ENCODE measurements around the gene OMA1. TPM values are rescaled to one million over a fixed set of nuclear protein-coding genes. Genes with fewer than 3 reads are reported as not detected.

The OMA1 gene
- polyA plus RNA-seq, 1 donor from 2014 or later: 11.0 TPM

DNA sequence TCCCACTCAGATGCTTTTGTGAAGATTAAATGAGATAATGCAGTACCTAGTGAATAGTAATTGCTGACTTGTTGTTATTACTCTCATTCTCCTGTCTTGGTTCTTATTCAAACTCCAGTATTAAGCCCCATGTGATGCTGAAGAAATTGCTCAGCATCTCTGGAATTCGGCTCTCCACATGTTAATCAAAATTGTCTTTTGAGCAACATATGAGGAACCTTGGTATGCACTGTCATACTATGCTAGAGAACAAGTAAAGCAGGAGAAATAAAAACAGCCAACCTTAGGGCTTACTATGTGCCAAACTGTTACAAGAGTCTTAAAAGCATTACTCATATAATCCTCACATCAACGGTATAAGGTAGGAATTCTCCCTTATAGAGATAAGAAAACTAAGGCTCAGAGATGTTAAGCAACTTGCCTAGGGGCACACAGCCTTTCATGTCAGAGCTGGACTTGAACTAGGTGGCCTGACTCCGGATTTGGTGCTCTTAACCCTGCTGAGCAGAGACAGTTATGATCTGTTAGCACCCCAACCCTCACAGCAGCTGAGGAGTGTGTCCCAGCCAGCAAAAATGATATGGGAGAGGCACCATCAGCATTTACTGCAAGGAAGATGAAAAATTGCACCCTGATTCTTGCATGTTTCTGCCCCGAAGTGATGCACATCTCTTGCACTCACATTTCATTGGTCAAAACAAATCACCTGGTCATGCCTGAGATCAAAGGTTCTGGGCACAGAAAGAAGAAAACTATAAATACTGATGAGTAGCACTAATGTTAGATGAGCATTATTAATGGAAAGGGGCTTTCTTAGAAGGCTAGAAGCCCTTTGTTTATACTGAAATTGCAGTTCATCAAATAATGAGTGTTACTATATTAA is 102.3 kb downstream of the OMA1 start:
- Histone ChIP-seq H3K4me3 (ENCODE audit: low read length) (no peak overlapping the region), H3K9me3 (ENCODE audit: low read length) (no peaks in the 10 kb centered on the region), H3K36me3 (ENCODE audit: insufficient read depth, low read length) (no peaks in the 10 kb centered on the region), H3F3A (ENCODE audit: insufficient read depth, low read length, poor library complexity, severe bottlenecking) (no peaks in the 10 kb centered on the region), H2AFZ (ENCODE audit: low read depth, low read length) (no peak overlapping the region), H3K27me3 (ENCODE audit: insufficient read depth, low read depth, low read length) (no peaks in the 10 kb centered on the region), H3K79me2 (replicated peaks; ENCODE audit: insufficient read depth, low read length) (no peaks in the 10 kb centered on the region), H3K9me2 (ENCODE audit: insufficient read depth, low read length) (no peaks in the 10 kb centered on the region), H3K4me2 (ENCODE audit: low read length) (no peak overlapping the region), H3K9ac (ENCODE audit: low read length) (no peak overlapping the region), H4K20me1 (ENCODE audit: insufficient read depth) (no peaks in the 10 kb centered on the region), H3K27ac (ENCODE audit: low read length) (no peak overlapping the region)
- TF ChIP-seq MXI1 (conservative IDR thresholded peaks at IDR 0.05; ENCODE audit: poor library complexity, severe bottlenecking) (no peak), RAD21 (conservative IDR thresholded peaks at IDR 0.05) (no peak), POLR2AphosphoS5 (IDR thresholded peaks at IDR 0.05) (no peak), EZH2 (IDR thresholded peaks at IDR 0.05; ENCODE audit: borderline replicate concordance, insufficient read depth, low read length, poor library complexity, severe bottlenecking) (no peak), EP300 (conservative IDR thresholded peaks at IDR 0.05; ENCODE audit: poor library complexity, severe bottlenecking) (no peak), TAF1 (IDR thresholded peaks at IDR 0.05; ENCODE audit: low read depth) (no peak), SMC3 (conservative IDR thresholded peaks at IDR 0.05; ENCODE audit: poor library complexity) (no peak)
- TF ChIP-seq, protein P1, sequence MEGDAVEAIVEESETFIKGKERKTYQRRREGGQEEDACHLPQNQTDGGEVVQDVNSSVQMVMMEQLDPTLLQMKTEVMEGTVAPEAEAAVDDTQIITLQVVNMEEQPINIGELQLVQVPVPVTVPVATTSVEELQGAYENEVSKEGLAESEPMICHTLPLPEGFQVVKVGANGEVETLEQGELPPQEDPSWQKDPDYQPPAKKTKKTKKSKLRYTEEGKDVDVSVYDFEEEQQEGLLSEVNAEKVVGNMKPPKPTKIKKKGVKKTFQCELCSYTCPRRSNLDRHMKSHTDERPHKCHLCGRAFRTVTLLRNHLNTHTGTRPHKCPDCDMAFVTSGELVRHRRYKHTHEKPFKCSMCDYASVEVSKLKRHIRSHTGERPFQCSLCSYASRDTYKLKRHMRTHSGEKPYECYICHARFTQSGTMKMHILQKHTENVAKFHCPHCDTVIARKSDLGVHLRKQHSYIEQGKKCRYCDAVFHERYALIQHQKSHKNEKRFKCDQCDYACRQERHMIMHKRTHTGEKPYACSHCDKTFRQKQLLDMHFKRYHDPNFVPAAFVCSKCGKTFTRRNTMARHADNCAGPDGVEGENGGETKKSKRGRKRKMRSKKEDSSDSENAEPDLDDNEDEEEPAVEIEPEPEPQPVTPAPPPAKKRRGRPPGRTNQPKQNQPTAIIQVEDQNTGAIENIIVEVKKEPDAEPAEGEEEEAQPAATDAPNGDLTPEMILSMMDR (IDR thresholded peaks at IDR 0.05; ENCODE audit: poor library complexity, severe bottlenecking): no peak
- TF ChIP-seq, protein P2, sequence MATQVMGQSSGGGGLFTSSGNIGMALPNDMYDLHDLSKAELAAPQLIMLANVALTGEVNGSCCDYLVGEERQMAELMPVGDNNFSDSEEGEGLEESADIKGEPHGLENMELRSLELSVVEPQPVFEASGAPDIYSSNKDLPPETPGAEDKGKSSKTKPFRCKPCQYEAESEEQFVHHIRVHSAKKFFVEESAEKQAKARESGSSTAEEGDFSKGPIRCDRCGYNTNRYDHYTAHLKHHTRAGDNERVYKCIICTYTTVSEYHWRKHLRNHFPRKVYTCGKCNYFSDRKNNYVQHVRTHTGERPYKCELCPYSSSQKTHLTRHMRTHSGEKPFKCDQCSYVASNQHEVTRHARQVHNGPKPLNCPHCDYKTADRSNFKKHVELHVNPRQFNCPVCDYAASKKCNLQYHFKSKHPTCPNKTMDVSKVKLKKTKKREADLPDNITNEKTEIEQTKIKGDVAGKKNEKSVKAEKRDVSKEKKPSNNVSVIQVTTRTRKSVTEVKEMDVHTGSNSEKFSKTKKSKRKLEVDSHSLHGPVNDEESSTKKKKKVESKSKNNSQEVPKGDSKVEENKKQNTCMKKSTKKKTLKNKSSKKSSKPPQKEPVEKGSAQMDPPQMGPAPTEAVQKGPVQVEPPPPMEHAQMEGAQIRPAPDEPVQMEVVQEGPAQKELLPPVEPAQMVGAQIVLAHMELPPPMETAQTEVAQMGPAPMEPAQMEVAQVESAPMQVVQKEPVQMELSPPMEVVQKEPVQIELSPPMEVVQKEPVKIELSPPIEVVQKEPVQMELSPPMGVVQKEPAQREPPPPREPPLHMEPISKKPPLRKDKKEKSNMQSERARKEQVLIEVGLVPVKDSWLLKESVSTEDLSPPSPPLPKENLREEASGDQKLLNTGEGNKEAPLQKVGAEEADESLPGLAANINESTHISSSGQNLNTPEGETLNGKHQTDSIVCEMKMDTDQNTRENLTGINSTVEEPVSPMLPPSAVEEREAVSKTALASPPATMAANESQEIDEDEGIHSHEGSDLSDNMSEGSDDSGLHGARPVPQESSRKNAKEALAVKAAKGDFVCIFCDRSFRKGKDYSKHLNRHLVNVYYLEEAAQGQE (IDR thresholded peaks at IDR 0.05; ENCODE audit: borderline replicate concordance): no peak

DNA sequence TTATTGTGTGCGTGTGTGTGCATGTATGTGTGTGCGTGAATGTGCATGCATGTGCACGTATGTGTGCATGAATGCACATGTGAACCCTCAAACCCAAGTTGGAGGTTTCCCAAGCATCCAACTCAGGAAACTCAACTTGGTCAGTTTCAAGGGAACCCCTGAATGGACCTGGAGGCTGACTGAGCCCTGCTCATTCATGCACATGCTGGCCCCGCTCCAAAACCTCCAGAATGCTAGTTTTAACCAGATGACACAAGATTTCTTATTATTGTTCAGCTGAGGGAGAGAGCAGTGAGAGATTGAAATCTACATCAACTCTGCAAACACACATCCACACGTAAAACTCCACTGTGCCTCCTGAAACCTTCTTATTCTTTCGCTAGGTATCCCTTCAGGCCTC is 104.4 kb downstream of the OMA1 start:
- no peaks in the 10 kb centered on the region for H3K36me3 ChIP-seq (ENCODE audit: insufficient read depth, low read length)
- no peak overlapping the region for H2AFZ ChIP-seq (ENCODE audit: low read depth, low read length)
- H3K9me2 ChIP-seq (ENCODE audit: insufficient read depth, low read length): no peaks in the 10 kb centered on the region
- no peaks in the 10 kb centered on the region for H3F3A ChIP-seq (ENCODE audit: insufficient read depth, low read length, poor library complexity, severe bottlenecking)
- no peaks in the 10 kb centered on the region for H3K79me2 ChIP-seq (replicated peaks; ENCODE audit: insufficient read depth, low read length)
- H3K27ac ChIP-seq (ENCODE audit: low read length): no peak overlapping the region
- no peaks in the 10 kb centered on the region for H3K9me3 ChIP-seq (ENCODE audit: low read length)
- no peak overlapping the region for H3K9ac ChIP-seq (ENCODE audit: low read length)
- no peak for TF ChIP-seq MXI1 (conservative IDR thresholded peaks at IDR 0.05; ENCODE audit: poor library complexity, severe bottlenecking)
- TF ChIP-seq RAD21 (conservative IDR thresholded peaks at IDR 0.05): no peak
- no peak for TF ChIP-seq TAF1 (IDR thresholded peaks at IDR 0.05; ENCODE audit: low read depth)
- no peak for TF ChIP-seq EP300 (conservative IDR thresholded peaks at IDR 0.05; ENCODE audit: poor library complexity, severe bottlenecking)
- TF ChIP-seq, protein P1 (IDR thresholded peaks at IDR 0.05; ENCODE audit: poor library complexity, severe bottlenecking): no peak
- TF ChIP-seq, protein P2 (IDR thresholded peaks at IDR 0.05; ENCODE audit: borderline replicate concordance): no peak
- no peak for TF ChIP-seq EZH2 (IDR thresholded peaks at IDR 0.05; ENCODE audit: borderline replicate concordance, insufficient read depth, low read length, poor library complexity, severe bottlenecking)
- TF ChIP-seq SMC3 (conservative IDR thresholded peaks at IDR 0.05; ENCODE audit: poor library complexity): no peak
- no peak for TF ChIP-seq POLR2AphosphoS5 (IDR thresholded peaks at IDR 0.05)
- H3K27me3 ChIP-seq (ENCODE audit: insufficient read depth, low read depth, low read length): no peaks in the 10 kb centered on the region
- H4K20me1 ChIP-seq (ENCODE audit: insufficient read depth): no peaks in the 10 kb centered on the region
- H3K4me3 ChIP-seq (ENCODE audit: low read length): no peak overlapping the region
- H3K4me2 ChIP-seq (ENCODE audit: low read length): no peak overlapping the region

Data from neural cell (in vitro differentiated cells).